SW480 (cell line): ENCODE measurements around the gene GC.
"Not testable (repeated sequence)": the region's sequence is repeated elsewhere in the genome, so short reads cannot be mapped to it uniquely, and the experiment has no call there.

Experiments used
- DNase-seq: peaks from one replicate; pipeline ENCODE4 v3.0.0-alpha.2; 2016; ENCODE audit warnings: low spot score

The GC gene

DNA sequence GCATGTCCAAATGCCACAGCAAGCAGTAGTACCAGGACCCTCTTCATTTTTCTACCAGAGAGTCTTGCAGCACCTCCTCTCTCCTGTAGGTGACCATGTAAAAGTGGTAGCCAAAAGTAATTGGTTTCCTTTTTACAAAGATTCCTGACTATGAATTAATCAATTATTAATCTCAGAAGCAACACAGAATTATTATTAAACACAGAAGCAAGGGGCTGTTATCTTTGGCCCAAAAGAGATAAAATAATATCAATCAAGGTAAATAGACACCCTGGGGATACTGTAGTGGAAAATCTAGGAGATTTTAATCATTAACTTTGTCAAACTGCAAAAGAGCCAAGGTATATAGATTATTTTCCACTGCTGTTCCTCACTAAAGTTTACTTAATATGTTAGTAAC, at the start of gene GC:
Gene GC (minus strand): TSS at position 108 of the 400 bp plus-strand sequence. CDS start 61 bp downstream, at position 47.
- no peak for DNase-seq

- DNase-seq: no peak
Observed at GRCh38 chr4:71833232-71833900, 49.5 kb upstream of the GC start.

GRCh38 chr4:71832049-71832448, 48.2 kb upstream of the GC start:
- no peak for DNase-seq

GRCh38 chr4:71830497-71831190, 46.8 kb upstream of the GC start:
- no peak for DNase-seq

- DNase-seq: no peak
Observed at GRCh38 chr4:71828470-71828869, 44.6 kb upstream of the GC start.

- DNase-seq: no peak
Observed at GRCh38 chr4:71827826-71828225, 43.9 kb upstream of the GC start.

- no peak for DNase-seq
Observed at GRCh38 chr4:71816676-71817303, 32.9 kb upstream of the GC start.

DNA sequence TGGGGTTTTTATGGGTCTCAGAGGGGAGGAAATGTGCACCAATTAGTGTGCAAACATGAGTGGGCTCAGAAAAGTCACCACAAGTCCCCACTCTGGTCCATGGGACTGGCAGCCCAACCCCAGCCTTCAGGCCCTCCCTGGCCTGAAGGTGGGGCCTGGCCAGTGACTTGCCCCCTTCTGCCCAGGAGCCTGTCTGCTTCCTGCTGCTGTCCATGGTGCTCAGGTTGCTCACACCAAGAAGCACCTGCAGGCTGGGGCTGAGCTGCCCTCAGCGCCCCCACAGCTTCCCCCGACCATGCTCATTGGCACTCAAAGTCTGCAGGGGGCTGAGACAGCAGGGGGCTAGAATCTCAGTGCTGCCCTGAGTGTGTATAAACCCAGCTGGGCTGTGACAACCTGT, 30.6 kb upstream of the GC start:
- no peak for DNase-seq

GRCh38 chr4:71809805-71810204, 25.9 kb upstream of the GC start:
- not testable (repeated sequence) for DNase-seq

- no peak for DNase-seq
Observed at GRCh38 chr4:71807469-71807868, 23.6 kb upstream of the GC start.

GRCh38 chr4:71805230-71805629, 21.4 kb upstream of the GC start:
- not testable (repeated sequence) for DNase-seq

DNA sequence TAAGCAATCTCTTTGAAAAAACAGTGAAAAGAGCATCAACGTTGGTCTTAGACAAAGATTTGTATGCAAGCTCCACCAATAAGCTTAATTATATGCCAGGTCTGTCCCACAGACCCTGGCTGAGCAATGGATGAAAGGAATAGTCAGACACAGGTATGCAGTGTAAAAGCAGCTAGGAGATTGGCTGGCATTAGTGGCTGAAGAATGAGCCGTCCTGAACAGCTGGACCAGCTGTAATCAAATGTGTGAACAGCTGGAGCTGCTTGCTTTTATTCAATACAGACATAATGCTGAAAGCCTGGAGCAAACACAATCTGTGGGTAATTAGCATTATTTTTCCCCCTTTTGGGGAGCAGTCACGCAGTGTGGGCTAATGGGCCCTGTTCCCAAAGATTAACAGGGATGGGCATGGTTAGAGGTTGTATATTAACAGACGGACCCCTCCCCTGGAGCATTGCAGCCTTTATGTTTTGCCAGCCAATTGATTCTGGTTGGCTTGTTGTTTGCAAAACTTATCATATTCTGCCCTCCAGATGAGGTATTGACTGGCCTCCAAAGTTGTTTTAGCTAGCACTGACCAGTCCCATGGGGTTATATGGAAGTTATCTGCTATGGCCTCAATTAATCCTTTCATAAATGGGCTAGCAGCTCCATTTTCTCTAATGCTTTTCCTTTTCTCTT, 20.3 kb upstream of the GC start:
- DNase-seq: not testable (repeated sequence)

DNA sequence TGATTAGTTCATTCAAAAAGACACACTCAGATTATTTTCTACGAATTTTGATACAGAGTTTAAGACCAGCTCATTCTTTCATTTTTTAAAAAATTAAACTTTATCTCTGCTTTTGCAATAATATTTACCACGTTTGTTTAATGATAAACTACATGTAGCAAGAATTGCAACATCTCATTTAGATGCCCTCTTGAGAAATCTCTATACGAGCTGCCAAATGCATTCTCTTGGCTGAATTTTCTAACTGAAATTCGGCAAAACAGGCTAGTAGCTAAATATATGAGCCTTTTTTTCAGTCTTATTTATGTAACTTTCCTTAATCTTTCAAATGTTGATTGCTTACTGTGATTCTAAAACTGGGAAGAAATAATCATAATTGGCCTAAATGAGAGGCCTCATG, 2.1 kb upstream of the GC start:
- no peak for DNase-seq

DNA sequence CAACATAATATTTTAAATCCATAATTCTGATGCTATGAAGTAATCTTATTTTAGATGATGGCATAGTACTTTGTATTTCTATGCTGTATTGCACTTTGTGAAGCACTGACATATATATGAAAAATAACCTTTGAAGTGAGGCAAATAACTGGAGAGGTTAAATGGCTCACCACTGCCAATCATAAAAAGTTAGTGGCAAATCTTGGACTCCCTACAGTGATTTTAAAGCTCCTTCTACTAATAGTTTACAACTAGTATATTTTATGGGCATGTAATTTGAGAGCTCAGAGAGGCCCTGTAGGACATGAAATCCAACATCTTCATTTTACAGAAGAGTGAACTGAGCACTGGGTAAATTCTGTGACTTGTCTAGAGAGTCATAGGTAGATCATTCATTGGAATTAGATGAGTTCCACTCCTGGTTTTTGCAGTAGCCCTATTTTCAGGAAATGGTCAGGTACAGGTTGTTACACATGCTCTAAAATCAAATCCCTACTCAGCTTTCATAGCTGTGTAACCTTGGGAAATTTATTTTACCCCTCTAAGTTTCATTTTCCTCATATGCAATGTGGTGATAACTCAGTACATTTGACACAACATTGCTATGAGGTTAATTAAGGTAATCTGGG, 804 bp upstream of the GC start:
- DNase-seq: no peak

- DNase-seq: no peak
Observed at GRCh38 chr4:71777891-71778290, 6.0 kb downstream of the GC start.

- DNase-seq: no peak
Observed at GRCh38 chr4:71775449-71775848, 8.4 kb downstream of the GC start.

DNA sequence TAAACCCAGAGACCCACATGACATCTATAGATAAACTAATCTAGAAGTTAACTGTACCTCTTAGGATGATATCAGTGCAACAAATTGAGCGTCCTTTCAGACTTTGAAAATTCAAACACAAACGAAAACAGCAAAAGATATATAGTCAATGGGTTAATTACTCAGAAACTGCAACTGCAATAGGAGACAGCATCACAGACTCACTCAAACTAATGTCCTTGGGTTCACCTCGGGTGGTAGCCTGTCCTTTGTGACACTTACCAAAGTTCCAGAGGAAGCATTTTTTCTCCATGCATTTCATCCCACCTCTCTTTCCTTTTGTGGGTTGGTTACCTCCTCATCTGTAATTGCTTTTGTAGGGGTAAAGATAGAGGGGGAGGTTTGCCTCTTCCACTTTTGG, 9.7 kb downstream of the GC start:
- no peak for DNase-seq

GRCh38 chr4:71773004-71773403, 10.9 kb downstream of the GC start:
- DNase-seq: no peak

- no peak for DNase-seq
Observed at GRCh38 chr4:71772592-71772991, 11.3 kb downstream of the GC start.

DNA sequence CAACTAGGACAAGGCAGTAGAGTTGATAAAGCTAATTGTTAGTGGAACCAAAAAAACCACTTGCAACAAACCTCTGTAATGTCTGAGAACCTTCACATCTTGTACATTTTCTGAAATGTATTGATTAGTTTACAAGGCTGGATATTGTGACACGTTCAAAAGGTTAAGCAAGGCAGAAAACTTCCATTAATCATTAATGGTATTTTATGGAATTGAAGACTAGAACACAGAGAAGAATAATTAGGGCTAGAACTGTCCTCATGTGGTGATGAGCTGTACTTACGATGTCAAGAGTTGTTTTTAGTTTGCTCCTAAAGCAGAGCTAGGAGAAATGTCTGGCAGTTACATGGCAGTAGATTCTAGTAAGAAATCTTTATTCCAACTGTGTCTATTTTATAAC, 12.3 kb downstream of the GC start:
- DNase-seq: no peak

GRCh38 chr4:71769434-71769833, 14.4 kb downstream of the GC start:
- no peak for DNase-seq

GRCh38 chr4:71768123-71768522, 15.8 kb downstream of the GC start:
- no peak for DNase-seq
